Daoy (cell line): ENCODE measurements around the gene PLK5. TPM values are rescaled to one million over a fixed set of nuclear protein-coding genes. Genes with fewer than 3 reads are reported as not detected.

Source experiments
- DNase-seq: peaks from one replicate; pipeline ENCODE4 v3.0.0-alpha.2; 2015; ENCODE audit warnings: low read depth
- total RNA-seq: library from RNA; depleted of rRNA; stranded (reverse); fragments of >200 nt; shearing (Covaris generic); gene quantifications from 2 replicates; pipeline ENCODE4 v1.2.3, GENCODE V29; 2014

The PLK5 gene
- total RNA-seq, 1 experiment from 2014 or later = not detected

DNA sequence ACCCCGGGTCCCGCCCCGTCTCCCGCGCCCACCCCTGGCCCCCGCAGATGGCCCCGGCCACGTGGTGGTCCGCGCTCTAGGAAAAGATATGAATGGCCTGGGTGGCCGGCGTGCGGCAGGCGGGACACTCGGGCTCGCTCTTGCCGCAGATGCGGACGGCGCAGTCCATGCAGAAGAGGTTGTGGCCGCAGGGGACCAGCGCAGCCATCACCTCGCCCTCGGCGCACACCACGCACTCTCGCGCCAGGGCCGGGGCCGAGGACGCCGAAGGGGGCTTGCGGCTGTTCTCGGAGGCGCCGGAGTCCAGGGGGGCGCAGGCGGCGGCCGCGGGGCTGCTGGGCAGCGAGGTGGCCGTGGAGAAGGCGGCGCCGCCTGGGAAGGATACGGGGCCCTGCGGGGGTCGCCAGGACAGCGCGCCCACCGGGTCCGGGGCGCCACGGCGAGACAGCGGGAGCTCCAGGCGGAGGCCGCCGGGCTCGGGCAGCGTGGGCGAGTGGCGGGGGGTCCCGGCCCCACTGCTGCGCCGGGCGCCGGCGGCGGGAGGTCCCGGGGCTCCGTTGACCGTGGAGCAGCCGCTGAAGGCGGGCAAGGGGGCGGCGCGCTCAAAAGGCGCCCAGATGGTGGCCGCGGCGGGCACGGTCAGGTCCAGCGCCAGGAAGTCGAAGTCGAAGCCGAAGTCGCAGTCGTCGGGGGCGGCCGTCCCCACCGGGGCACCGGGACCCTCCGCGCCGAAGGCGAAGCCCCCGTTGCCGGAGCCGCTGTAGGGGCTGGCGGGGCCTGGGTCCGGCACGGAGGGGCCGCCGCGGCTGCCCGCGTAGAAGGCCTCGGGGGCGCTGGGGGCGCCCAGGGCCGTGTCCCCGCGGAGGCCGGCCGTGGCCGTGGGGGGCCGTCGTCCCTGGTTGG lies 31.9 kb downstream of the PLK5 start:
- DNase-seq = no peak

DNA sequence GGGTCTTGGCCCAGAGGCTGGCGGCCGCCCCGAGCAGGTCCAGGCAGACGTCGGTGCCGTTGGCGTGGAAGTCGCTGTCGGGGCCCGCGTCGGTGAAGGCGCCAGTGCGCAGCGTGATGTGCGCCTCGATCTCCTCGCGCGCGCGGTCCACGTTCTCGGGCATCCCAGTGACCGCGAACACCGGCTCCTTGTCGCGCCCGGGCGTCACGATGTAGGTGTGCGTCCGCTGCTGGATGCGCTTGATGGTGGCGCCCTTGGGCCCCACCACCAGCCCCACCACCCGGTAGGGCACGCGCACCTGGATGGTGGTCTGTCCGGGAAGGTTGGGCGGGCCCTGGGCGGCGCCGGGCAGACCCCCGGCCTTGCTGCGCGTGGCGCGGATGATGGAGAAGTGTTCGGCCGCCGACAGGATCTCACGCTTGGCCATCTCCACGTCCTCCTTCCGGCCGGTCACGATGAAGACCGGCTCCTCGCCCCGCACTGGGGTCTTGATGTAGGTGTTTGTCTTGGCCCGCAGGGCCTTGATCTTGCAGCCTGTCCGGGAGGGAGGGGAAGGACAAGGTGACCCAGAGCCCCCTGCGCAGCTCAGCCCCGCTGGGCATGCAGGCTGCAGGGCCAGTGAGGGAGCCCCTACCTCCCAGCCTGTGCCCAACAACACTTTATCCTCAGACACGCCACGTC lies 32.7 kb downstream of the PLK5 start:
- DNase-seq = no peak

DNA sequence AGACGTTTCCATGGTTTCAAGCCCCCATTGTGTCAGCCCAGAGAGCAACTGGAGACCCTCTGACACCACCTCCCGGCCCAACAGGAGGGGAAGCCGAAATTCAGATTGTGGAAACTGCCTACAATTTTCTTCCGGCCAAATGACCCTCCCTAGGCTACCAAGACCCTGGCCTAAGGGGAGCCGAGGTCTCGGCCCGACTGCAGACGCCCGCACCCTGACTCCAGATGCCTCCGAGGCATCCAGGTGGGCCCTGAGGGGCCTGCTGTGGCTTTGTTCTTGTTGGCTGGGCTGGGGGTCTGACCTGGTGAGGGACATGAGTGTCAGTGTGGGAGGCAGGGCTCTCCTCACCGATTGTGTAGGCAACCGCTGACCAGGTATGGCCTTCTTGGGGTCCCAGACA lies 34.7 kb downstream of the PLK5 start:
- DNase-seq = no peak

DNA sequence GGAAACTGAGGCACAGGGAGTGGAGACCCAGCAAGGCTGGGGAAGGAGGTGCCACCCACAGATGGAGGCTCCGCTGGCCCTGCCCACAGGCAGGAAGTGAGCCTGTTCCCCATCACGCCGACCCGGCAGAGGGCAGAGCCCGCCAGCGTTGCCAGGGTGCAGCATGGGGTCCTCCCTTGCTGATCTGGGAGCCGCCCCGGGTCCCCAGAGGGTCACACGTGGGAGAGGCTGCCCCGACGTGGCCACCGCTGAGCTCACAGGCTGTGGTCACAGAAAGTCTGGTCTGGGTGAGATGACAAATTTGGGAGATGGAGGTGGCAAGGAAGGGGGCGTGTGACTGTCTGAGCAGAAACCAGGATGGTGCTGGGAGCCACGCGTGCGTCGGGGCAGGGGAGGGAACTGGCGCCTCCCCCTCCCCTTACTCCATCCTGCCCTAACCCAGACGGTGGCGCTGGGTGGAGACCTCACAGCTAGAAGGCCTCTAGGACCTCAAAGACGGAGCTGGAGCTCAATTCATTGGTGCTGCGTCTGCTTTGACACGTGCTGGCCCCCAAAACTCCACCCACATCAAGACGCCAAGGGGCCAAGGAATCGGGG lies 36.5 kb downstream of the PLK5 start:
- no peak for DNase-seq

DNA sequence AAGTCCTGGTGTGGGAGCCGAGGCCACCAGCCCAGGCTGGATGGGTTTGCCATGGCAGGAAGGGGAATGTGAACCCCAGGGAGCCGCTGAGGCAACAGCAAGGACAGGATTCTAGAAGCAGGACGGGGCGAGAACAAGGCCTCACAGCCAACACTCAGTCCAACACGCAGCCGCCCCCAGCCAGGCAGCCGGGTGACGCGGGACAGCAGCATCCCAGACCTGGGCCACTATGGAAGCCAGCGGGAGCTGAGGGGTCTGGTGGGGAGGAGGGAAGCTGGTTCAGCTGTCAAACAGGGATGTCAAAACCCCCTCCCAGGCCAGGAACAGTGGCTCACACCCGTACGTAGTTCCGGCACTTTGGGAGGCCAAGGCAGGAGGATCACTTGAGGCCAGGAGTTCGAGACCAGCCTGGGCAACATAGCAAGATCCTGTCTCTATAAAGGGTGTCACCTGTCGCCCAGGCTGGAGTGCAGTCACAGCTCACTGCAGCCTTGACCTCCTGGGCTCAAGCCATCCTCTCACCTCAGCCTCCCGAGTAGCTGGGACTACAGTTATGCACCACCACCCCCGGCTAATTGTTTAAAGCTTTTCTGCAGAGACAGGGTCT lies 37.5 kb downstream of the PLK5 start:
- no peak for DNase-seq

DNA sequence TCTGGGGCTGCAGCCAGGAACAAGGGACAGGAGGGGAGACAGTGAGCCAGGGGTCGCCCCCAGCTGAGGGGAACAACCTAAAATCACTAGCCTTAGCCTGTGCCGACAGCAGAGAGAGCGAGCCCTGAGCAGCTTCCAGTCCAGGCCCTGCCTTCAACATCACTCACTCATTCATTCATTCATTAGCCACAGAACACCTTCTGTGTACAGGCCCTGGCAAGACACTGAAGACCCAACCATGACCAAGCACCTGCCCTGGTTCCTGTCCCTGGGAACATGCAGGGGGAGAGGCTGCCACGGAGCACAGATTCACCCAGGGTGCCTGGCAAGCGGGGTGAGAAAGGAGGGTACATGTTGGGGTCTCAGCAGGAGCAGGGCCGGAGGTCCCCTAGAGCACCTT lies 39.4 kb downstream of the PLK5 start:
- no peak for DNase-seq

DNA sequence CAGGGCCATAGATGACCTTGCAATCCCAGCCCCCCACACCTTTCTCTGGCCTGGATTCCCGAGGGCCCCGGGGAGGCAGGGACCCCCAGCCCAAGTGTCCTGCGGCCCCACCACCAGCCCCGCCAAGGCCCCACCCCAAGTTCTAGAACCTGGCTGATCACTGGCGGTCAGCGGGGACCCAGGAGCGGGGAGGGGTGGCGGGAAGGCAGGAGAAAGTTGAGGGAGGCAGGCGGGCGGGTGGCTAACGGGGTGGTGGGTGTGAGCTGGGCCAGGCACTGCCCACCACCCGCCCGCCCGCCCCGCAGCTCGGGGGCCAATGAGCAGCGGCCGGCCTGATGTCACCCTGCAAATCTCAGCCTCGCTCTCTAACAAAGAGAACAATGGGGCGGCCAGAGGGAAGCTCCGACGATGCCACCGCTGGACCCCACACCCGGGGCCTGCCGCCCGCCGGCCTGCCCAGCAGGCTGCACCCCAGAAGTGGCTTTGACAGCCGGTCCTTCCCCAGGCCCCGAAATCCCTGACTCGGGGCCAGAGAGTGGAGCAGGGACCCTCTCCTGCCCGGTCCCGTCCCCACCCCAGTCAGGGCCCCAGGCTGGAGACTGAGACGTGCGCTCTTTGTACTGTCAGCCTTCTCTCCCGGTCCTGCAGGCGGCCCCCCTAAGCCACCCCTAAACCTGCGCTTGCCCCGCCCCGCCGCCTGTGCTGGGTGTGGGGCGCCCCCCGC lies 42.7 kb downstream of the PLK5 start:
- peak; percentile 90 for DNase-seq

DNA sequence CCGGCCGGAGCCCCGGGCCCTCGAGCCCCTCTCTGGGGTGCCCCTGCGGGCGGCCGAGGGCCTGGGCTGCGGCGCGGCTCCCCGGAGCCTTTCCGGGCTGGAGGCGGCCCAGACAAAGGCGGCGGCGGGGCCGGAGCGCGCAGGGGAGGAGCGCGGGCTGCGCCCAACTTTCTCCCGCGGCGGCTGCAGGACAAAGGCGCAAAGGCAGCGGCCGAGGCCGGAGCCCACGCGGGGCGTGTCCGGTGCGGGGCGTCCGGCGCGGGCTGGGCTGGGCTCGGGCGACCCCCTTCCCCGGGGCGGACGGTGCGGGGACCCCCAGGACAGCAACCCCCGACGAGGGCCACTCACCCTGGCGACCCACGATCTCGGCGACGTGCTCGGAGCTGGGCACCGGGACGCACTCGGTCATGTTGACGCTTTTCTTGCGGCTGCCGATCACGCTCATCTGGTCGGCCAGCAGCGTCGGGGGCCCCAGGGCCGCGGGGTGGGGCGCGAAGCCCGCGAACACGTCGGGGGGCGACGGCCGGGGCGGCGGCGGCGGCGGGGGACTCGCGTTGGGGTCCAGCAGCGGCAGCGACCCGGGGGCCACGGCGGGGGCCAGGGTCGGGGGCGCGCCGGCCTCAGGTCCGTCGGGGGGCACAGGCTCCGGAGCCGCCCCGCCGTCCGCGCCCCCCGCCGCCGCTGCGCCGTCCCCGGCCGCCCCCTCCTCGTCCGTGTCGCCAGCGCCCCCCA lies 43.4 kb downstream of the PLK5 start:
- DNase-seq = peak; percentile 51

DNA sequence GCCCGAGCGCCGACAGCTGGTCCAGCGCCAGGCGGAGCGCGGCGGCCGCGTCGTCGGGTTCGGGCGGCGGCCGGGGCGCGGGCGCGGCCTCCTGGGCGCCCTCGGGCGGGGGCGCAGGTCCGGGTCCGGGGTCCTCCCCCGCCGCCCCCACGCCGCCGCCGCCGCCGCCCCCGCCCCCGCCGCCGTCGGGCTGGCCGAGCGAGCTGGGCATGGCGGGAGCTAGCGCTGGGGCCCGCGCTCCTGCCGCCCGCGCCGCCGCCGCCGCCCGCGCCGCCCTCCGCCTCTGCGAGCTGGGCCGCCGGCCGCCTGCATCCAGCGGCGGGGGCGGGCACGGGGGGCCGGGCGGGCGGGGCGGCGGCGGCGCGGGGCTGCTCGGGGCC lies 44.0 kb downstream of the PLK5 start:
- no peak for DNase-seq

DNA sequence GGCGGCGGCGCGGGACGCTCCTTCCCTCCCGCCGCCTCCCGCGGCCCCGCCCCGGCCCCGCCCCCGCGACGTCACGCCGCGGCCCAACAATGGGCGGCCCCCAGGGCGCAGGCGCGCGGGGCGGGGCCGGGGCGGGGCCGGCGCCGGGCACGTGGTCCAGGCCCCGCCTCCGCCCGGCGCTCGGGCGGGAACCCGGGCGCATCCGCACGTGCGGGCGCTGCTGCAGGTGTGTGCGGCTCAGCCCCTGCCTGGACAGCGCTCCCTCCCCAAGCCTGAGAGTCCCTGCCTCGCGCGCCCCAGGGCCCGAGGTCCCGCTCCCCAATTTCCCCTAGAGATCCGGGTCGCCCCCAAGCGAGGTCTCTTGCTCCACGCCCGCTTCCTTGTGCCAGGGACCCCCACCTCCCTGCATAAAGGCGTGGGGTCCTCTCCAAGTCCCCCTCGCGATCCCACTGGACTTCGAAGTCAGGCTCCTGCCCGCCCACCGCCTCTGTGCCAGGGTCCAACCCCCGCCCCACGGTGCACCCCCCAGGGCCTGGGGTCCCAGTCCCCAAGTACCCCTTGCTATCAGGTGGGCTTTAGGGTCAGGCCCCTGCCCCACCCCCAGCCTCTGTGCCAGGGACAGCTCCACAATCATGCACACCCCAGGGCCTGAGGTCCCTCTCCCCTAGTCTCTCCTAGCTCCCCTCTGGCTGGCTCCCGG lies 44.6 kb downstream of the PLK5 start, which contains the start of gene MEX3D:
TSS of gene MEX3D (minus strand) at position 6 of the 700 bp plus-strand sequence. CDS start 267 bp downstream, outside the sequence.
- peak; percentile 88 for DNase-seq

DNA sequence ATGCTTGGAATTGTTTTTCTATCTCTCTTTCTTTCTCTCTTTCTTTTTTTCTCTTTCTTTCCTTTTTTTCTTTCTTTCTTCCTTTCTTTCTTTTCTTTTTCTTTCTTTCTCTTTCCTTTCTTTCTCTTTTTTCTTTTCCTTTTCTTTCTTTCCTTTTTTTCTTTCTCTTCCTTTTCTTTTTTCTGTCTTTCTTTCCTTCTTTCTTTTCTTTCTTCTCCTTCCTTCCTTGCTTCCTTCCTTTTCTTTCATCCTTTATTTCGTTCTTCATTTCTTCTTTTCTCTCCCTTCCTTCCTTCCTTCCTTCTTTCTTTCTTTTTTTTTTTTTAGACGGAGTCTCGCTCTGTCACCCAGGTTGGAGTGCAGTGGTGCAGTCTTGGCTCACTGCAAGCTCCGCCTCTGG lies 46.1 kb downstream of the PLK5 start:
- no peak for DNase-seq

DNA sequence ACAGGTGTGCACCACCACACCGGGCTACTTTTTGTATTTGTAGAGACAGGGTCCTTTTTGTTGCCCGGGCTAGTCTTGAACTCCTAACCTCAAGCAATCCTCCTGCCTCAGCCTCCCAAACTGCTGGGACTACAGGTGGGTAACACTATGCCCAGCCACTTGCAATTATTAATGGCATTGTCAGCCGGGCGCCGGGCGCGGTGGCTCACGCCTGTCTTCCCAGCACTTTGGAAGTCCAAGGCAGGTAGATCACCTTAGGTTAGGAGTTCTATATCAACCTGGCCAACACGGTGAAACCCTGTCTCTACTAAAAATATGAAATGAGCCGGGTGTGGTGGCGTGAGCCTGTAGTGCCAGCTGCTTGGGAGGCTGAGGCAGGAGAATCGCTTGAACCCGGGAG lies 47.0 kb downstream of the PLK5 start:
- no peak for DNase-seq

DNA sequence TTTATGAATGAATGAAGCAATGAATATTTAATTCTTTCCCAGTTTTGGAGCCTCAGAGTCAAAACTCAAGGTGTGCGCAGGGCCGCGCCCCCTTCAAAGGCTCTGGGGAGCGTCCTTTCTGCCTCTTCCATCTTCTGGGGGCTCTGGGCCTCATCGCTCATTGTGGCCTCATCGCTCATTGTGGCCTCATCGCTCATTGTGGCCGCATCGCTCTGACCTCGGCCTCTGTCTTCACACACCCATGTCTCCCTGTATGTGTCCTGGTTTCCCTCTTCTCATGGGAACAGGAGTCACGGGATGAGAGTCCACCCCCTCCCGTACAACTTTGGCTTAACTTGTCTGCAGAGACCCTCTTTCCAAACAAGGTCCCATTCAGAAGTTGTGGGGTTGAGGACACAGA lies 47.5 kb downstream of the PLK5 start:
- DNase-seq = no peak

DNA sequence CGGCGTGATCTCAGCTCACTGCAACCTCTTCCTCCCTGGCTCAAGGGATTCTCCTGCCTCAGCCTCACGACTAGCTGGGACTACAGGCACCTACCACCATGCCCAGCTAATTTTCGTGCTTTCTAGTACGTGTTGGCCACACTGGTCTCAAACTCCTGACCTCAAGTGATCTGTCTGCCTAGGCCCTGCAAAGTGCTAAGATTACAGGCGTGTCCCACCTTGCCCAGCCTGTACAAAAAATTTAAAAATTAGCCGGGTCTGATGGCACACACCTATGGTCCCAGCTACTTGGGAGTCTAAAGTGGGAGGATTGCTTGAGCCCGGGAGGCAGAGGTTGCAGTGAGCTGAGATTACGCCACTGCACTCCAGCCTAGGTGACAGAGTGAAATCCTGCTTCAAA lies 48.9 kb downstream of the PLK5 start:
- no peak for DNase-seq

DNA sequence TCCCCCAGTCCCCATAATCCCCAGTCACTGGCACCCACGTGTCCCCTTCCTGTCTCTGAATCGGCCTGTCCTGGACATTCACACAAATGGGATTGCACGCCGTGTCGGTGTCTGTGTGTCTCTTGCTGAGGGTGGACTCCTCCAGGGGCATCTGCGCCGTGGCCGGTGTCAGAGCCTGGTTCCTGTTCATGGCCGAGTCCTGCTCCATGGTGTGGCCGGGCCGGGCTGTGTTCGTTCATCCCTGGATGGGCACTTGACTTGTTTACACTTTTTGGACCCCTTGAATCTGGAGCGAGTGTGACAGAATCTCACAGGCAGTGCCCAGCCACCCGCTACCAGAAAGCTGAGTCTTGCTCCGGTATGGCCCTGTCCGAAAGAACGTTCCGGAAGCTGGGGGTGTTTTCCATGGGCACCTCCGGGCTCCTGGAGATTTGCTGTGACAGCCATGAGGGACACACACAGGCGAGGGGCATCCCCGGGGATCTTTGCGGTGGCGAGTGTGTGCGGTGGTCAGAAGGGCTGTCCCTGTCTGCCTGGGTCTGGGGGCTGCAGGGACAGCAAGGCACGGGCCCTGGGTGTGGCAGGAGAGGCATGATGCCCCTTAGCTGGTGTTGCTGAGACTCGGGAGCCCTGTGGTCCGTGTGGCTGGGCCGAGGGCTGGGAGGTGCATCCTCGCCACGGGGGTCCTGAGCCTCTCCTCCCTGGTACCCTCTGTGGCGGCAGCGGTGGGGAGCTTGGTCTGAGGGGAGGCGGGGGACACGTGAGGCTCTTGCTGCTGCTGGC lies 50.7 kb downstream of the PLK5 start:
- no peak for DNase-seq

DNA sequence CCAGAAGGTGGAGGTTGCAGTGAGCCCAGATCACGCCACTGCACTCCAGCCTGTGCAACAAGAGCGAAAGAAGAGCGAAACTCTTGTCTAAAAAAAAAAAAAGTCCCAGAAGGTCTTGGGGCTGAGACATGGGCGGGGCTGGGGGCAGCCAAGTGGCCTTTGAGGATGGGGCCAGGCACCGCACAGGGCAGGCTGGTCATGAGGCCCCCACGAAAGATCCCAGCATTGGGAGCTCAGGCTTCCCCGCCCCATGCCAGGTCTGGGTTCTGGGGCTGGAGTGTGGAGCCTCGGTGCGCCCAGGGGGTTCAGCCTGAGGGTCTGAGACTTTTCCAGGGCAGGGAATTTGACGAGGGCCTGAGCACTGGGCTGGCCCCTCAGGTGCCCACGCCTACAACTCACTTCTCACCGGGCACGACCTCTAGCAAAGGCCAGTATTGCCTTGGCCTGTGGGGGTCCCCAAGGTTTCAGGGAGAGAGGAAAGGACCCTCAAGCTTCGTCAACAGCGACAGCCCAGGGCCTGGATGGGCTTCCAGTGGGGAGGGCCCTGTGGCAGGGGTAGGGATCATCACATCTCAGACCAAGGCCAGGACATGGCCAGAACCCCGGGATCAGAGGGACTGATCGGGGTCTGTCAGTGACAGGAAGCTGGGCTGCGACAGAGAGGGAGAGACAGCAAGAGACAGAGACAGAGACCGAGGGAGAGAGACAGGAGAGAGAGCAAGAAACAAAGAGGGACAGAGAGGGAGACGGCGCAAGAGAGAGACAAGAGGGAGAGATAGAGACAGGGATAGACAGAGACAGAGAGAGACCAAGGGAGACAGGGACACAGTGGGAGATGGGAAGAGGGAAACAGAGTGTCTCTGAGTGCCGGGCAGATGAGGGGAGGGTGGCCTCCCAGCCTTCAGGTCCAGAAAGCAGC lies 51.7 kb downstream of the PLK5 start:
- no peak for DNase-seq

DNA sequence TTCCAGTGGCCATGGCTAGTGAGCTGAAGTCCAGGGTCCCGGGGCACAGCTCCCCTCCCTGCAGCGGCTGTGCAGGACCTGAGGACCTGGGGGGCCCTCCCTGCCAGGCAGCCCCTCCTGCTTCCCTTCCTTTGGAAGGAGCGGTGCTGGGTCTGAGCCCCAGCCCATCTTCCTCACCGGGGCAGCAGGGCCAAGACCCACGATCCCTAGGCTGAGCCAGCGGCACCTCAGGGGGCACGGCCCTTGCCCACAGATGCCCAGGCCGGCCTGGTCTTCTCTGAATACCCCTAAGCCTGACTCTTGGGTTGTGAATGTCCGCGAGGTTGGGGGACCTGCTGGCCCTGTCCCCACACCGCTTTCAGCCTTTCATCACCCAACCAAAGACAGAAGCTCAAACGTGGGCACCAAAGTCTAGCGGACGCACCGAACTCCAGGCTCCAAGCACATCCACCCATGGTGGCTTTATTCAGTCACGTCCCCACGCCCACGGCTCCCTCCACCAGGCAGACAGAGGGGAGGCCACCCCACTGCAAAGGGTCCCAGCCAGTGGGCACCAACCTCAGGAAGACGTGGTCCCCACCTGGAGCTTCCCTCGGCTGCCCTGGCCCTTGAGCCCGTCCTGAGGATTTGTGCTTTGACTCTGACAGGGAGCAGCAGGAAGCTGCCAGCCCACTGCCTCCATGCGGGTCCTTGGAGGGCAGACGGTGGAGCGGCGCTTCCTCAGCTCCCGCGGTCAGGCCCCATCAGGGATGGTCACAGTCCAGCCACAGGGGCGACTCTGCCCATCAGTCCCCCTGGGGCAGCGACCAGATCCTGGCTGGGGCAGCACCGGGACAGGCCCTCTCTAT lies 52.6 kb downstream of the PLK5 start:
- no peak for DNase-seq
